GM12891 (cell line): ENCODE measurements around the gene SGF29.

Experiments
- POLR2A ChIP-seq: IDR thresholded peaks from 2 replicates; pipeline ENCODE4 v1.6.1; 2011; ENCODE audit warnings: low read depth, low read length, control low read depth
- POLR2AphosphoS5 ChIP-seq: IDR thresholded peaks from 2 replicates; pipeline ENCODE4 v1.6.1; 2011; ENCODE audit warnings: low read depth, low read length, control low read depth

DNA sequence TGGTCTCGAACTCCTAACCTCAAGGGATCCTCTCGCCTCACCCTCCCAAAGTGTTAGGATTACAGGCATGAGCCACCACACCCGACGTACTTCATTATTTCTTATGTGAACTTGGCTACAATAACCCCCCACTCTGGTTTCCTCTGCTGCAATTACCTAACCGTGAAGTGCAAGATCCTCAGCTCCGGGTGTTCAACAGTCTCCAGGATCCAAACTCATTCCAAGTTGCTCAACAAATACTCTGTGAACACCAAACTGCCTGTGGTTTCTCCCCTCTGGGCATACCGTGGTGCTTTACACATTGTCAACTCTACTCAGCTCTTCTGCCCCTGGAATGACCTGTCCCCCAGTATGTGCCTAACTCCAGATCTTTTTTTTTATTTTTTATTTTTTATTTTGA lies 62.9 kb downstream of the SGF29 start:
- TF ChIP-seq POLR2AphosphoS5 (no peak), POLR2A (no peak)
